ENCODE measurements around the gene HPS4. TPM values are rescaled to one million over a fixed set of nuclear protein-coding genes. Genes with fewer than 3 reads are reported as not detected.

Gene HPS4
- total and polyA plus RNA-seq, 2 donors (not counting 1 experiment from before 2014, with no cell fraction given) = 23.0 to 37.7 TPM

- TF ChIP-seq, protein P1, sequence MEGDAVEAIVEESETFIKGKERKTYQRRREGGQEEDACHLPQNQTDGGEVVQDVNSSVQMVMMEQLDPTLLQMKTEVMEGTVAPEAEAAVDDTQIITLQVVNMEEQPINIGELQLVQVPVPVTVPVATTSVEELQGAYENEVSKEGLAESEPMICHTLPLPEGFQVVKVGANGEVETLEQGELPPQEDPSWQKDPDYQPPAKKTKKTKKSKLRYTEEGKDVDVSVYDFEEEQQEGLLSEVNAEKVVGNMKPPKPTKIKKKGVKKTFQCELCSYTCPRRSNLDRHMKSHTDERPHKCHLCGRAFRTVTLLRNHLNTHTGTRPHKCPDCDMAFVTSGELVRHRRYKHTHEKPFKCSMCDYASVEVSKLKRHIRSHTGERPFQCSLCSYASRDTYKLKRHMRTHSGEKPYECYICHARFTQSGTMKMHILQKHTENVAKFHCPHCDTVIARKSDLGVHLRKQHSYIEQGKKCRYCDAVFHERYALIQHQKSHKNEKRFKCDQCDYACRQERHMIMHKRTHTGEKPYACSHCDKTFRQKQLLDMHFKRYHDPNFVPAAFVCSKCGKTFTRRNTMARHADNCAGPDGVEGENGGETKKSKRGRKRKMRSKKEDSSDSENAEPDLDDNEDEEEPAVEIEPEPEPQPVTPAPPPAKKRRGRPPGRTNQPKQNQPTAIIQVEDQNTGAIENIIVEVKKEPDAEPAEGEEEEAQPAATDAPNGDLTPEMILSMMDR (conservative IDR thresholded peaks at IDR 0.05 in 1 of 2, IDR thresholded peaks at IDR 0.05 in 1 of 2; ENCODE audit: low read depth in 1 of 2, low read length in 2 of 2) = no peak
- TF ChIP-seq EZH2 (IDR thresholded peaks at IDR 0.05; ENCODE audit: low read length, missing control alignments) = no peak
- no peak overlapping the region for H3K4me2 ChIP-seq (ENCODE audit: extremely low read depth, insufficient read depth, low read length)
- no peak overlapping the region for H3K9ac ChIP-seq (ENCODE audit: insufficient read depth, low read length)
- peaks cover 6% of the 10 kb centered on the region for H3K27me3 ChIP-seq (ENCODE audit: control insufficient read depth, insufficient read depth, low read length)
- no peaks in the 10 kb centered on the region for H3K9me3 ChIP-seq (ENCODE audit: control insufficient read depth, insufficient read depth, low read depth, low read length)
- peak; percentile 4 to 65 for DNase-seq (ENCODE audit: low read depth in 2 of 2)
- H2AFZ ChIP-seq (ENCODE audit: low read length) = no peak overlapping the region
- no peaks in the 10 kb centered on the region for H4K20me1 ChIP-seq (ENCODE audit: control insufficient read depth, extremely low read depth, insufficient read depth, low read length)
- no peaks in the 10 kb centered on the region for H3K79me2 ChIP-seq (ENCODE audit: control insufficient read depth, insufficient read depth, low read length)
- no peak overlapping the region for H3K27ac ChIP-seq (ENCODE audit: insufficient read depth, low read length)
- no peak overlapping the region for H3K4me3 ChIP-seq (replicated peaks in 1 of 4; ENCODE audit: control extremely low read depth in 1 of 4, insufficient read depth in 1 of 4, low read depth in 3 of 4, low read length in 4 of 4)
- H3K36me3 ChIP-seq (ENCODE audit: control insufficient read depth, insufficient read depth, low read length) = no peaks in the 10 kb centered on the region
- H3K4me1 ChIP-seq (ENCODE audit: control insufficient read depth, extremely low read depth, insufficient read depth, low read length) = no peaks in the 10 kb centered on the region
Measured at GRCh38 chr22:26406118-26406517, 77.5 kb downstream of the HPS4 start.

- peak in 1 of 2 donors; percentile 16 for DNase-seq (ENCODE audit: low read depth in 2 of 2)
- Histone ChIP-seq H3K27ac (ENCODE audit: insufficient read depth, low read length) (no peak overlapping the region), H2AFZ (ENCODE audit: low read length) (no peak overlapping the region), H3K4me2 (ENCODE audit: extremely low read depth, insufficient read depth, low read length) (no peak overlapping the region), H3K9ac (ENCODE audit: insufficient read depth, low read length) (no peak overlapping the region), H3K4me1 (ENCODE audit: control insufficient read depth, extremely low read depth, insufficient read depth, low read length) (no peaks in the 10 kb centered on the region), H3K36me3 (ENCODE audit: control insufficient read depth, insufficient read depth, low read length) (no peaks in the 10 kb centered on the region), H3K9me3 (ENCODE audit: control insufficient read depth, insufficient read depth, low read depth, low read length) (no peaks in the 10 kb centered on the region), H3K4me3 (replicated peaks in 1 of 4; ENCODE audit: control extremely low read depth in 1 of 4, insufficient read depth in 1 of 4, low read depth in 3 of 4, low read length in 4 of 4) (no peak overlapping the region), H3K27me3 (ENCODE audit: control insufficient read depth, insufficient read depth, low read length) (peaks cover 4% of the 10 kb centered on the region), H3K79me2 (ENCODE audit: control insufficient read depth, insufficient read depth, low read length) (no peaks in the 10 kb centered on the region), H4K20me1 (ENCODE audit: control insufficient read depth, extremely low read depth, insufficient read depth, low read length) (no peaks in the 10 kb centered on the region)
- TF ChIP-seq, protein P1 (conservative IDR thresholded peaks at IDR 0.05 in 1 of 2, IDR thresholded peaks at IDR 0.05 in 1 of 2; ENCODE audit: low read depth in 1 of 2, low read length in 2 of 2) = no peak
- no peak for TF ChIP-seq EZH2 (IDR thresholded peaks at IDR 0.05; ENCODE audit: low read length, missing control alignments)
Measured at GRCh38 chr22:26404851-26405421, 78.6 kb downstream of the HPS4 start.

- no peak for DNase-seq (ENCODE audit: low read depth in 2 of 2)
- H3K4me3 ChIP-seq (replicated peaks in 1 of 4; ENCODE audit: control extremely low read depth in 1 of 4, insufficient read depth in 1 of 4, low read depth in 3 of 4, low read length in 4 of 4) = no peak overlapping the region
- TF ChIP-seq, protein P1 (conservative IDR thresholded peaks at IDR 0.05 in 1 of 2, IDR thresholded peaks at IDR 0.05 in 1 of 2; ENCODE audit: low read depth in 1 of 2, low read length in 2 of 2) = no peak
- TF ChIP-seq EZH2 (IDR thresholded peaks at IDR 0.05; ENCODE audit: low read length, missing control alignments) = no peak
- H3K9ac ChIP-seq (ENCODE audit: insufficient read depth, low read length) = no peak overlapping the region
- no peaks in the 10 kb centered on the region for H4K20me1 ChIP-seq (ENCODE audit: control insufficient read depth, extremely low read depth, insufficient read depth, low read length)
- H3K79me2 ChIP-seq (ENCODE audit: control insufficient read depth, insufficient read depth, low read length) = no peaks in the 10 kb centered on the region
- no peak overlapping the region for H3K27ac ChIP-seq (ENCODE audit: insufficient read depth, low read length)
- peaks cover 4% of the 10 kb centered on the region for H3K27me3 ChIP-seq (ENCODE audit: control insufficient read depth, insufficient read depth, low read length)
- H3K9me3 ChIP-seq (ENCODE audit: control insufficient read depth, insufficient read depth, low read depth, low read length) = no peaks in the 10 kb centered on the region
- H3K4me1 ChIP-seq (ENCODE audit: control insufficient read depth, extremely low read depth, insufficient read depth, low read length) = no peaks in the 10 kb centered on the region
- H3K4me2 ChIP-seq (ENCODE audit: extremely low read depth, insufficient read depth, low read length) = no peak overlapping the region
- H3K36me3 ChIP-seq (ENCODE audit: control insufficient read depth, insufficient read depth, low read length) = no peaks in the 10 kb centered on the region
- H2AFZ ChIP-seq (ENCODE audit: low read length) = no peak overlapping the region
Measured at GRCh38 chr22:26401726-26402125, 81.9 kb downstream of the HPS4 start.

Other genes starting within 250 kb of the HPS4 start
- 1.5 and 1.7 TPM in 2 replicates for gene ASPHD2, start 54.5 kb downstream of the HPS4 start, total RNA-seq
- 0.42 and 0.88 TPM in 2 replicates for gene ASPHD2, start 54.5 kb downstream of the HPS4 start, polyA plus RNA-seq
- gene SRRD, start 94 bp upstream of the HPS4 start, total RNA-seq = 7.7 and 7.9 TPM in 2 replicates
- gene SRRD, start 94 bp upstream of the HPS4 start, polyA plus RNA-seq = 25.1 and 30.0 TPM in 2 replicates
- gene TFIP11, start 28.7 kb upstream of the HPS4 start, total RNA-seq = 40.3 TPM in 2 replicates
- 24.2 and 31.1 TPM in 2 replicates for gene TFIP11, start 28.7 kb upstream of the HPS4 start, polyA plus RNA-seq
- gene TPST2, start 106.3 kb upstream of the HPS4 start, total RNA-seq = 17.7 and 35.0 TPM in 2 replicates
- gene TPST2, start 106.3 kb upstream of the HPS4 start, polyA plus RNA-seq = 26.1 and 32.5 TPM in 2 replicates
- gene CRYBB1, start 134.2 kb upstream of the HPS4 start, total RNA-seq = not detected in 2 replicates
- not detected in 2 replicates for gene CRYBB1, start 134.2 kb upstream of the HPS4 start, polyA plus RNA-seq
- not detected in 2 replicates for gene CRYBA4, start 138.2 kb upstream of the HPS4 start, total RNA-seq
- not detected in 2 replicates for gene CRYBA4, start 138.2 kb upstream of the HPS4 start, polyA plus RNA-seq
- 2.1 and 10.2 TPM in 2 replicates for gene MIAT, start 173.8 kb upstream of the HPS4 start, total RNA-seq
- 1.6 and 1.9 TPM in 2 replicates for gene MIAT, start 173.8 kb upstream of the HPS4 start, polyA plus RNA-seq